SU-DHL-6 (cell line): Measurements from ENCODE around the gene SLC7A10.
A peak's percentile ranks its signal among the peaks of the same experiment; 100 is the strongest.
"Not testable (repeated sequence)": the region's sequence is repeated elsewhere in the genome, so short reads cannot be mapped to it uniquely, and the experiment has no call there.

Source experiments
- H2AFZ ChIP-seq: fragments of 200-600 bp; sonication (generic); 2 replicates; pipeline ENCODE4 v1.6.1; 2014; ENCODE audit warnings: low read depth, mild to moderate bottlenecking, moderate library complexity, mixed read lengths, antibody characterized with exemption, low read length; ENCODE audit not compliant: severe bottlenecking
- H3F3A ChIP-seq: fragments of 200-600 bp; shearing (Covaris generic); 2 replicates; pipeline ENCODE4 v1.6.0; 2016; ENCODE audit warnings: antibody characterized with exemption, mild to moderate bottlenecking; ENCODE audit not compliant: insufficient read depth
- H3K27ac ChIP-seq: fragments of 200-600 bp; sonication (generic); 2 replicates; pipeline ENCODE4 v1.5.1; 2016; ENCODE audit warnings: low read depth, mild to moderate bottlenecking, low read length, moderate library complexity, mixed read lengths
- H3K27me3 ChIP-seq: fragments of 200-600 bp; sonication (generic), shearing (Covaris generic); 2 replicates; pipeline ENCODE4 v1.6.0; 2014; ENCODE audit warnings: mild to moderate bottlenecking, low read length
- H3K36me3 ChIP-seq: fragments of 200-600 bp; sonication (generic); 2 replicates; pipeline ENCODE4 v1.6.1; 2014; ENCODE audit warnings: mild to moderate bottlenecking, low read length, mixed read lengths
- H3K4me2 ChIP-seq: fragments of 300-600, 200-600 bp; shearing (Covaris generic), sonication (generic); 2 replicates; pipeline ENCODE4 v1.6.0; 2014; ENCODE audit warnings: low read length, low read depth, mild to moderate bottlenecking; ENCODE audit not compliant: poor library complexity, severe bottlenecking
- H3K4me3 ChIP-seq: fragments of 200-600 bp; sonication (generic); 2 replicates; pipeline ENCODE4 v1.5.1; 2014; ENCODE audit warnings: antibody characterized with exemption, low read length, mild to moderate bottlenecking, mixed read lengths; ENCODE audit not compliant: insufficient read depth, poor library complexity, severe bottlenecking
- H3K79me2 ChIP-seq: fragments of 200-600 bp; sonication (generic); 2 replicates; pipeline ENCODE4 v1.6.1; 2014; ENCODE audit warnings: mild to moderate bottlenecking, low read length, moderate library complexity; ENCODE audit not compliant: insufficient read depth
- H3K9ac ChIP-seq: fragments of 200-600 bp; sonication (generic); 2 replicates; pipeline ENCODE4 v1.7.0; 2014; ENCODE audit warnings: mild to moderate bottlenecking, low read length
- H3K9me2 ChIP-seq: fragments of 200-600 bp; sonication (generic); replicated peaks from 2 replicates; pipeline ENCODE4 v1.6.1; 2014; ENCODE audit warnings: low read length; ENCODE audit not compliant: insufficient read depth
- H3K9me3 ChIP-seq: fragments of 200-600 bp; sonication (generic); 2 replicates; pipeline ENCODE4 v1.6.1; 2014; ENCODE audit warnings: low read length, mixed read lengths; ENCODE audit not compliant: insufficient read depth
- H4K20me1 ChIP-seq: fragments of 200-600 bp; sonication (generic); 2 replicates; pipeline ENCODE4 v1.6.1; 2014; ENCODE audit warnings: low read depth, mild to moderate bottlenecking, antibody characterized with exemption, low read length, moderate library complexity, mixed read lengths
- CTCF ChIP-seq: fragments of 200-600 bp; sonication (generic); IDR thresholded peaks from one replicate; pipeline ENCODE4 v1.5.1; 2017; ENCODE audit warnings: antibody characterized with exemption, mild to moderate bottlenecking, low read length, moderate library complexity; ENCODE audit not compliant: insufficient read depth, poor library complexity, severe bottlenecking
- EZH2phosphoT487 ChIP-seq: fragments of 200-600 bp; sonication (generic), shearing (Covaris generic); conservative IDR thresholded peaks from 2 replicates; pipeline ENCODE4 v1.6.1; 2018; ENCODE audit warnings: mild to moderate bottlenecking, antibody characterized with exemption, low read length, moderate library complexity, mixed read lengths

SLC7A10 gene

GRCh38 chr19:33192010-33192409, 33.6 kb downstream of the SLC7A10 start:
- Histone ChIP-seq H3K9ac (no peak overlapping the region), H3K27ac (no peak overlapping the region), H3K9me2 (no peaks in the 10 kb centered on the region), H4K20me1 (no peaks in the 10 kb centered on the region), H3K9me3 (no peaks in the 10 kb centered on the region), H2AFZ (no peak overlapping the region), H3K27me3 (no peaks in the 10 kb centered on the region), H3K36me3 (no peaks in the 10 kb centered on the region), H3F3A (no peaks in the 10 kb centered on the region), H3K4me2 (no peak overlapping the region), H3K4me3 (no peak overlapping the region), H3K79me2 (no peaks in the 10 kb centered on the region)
- TF ChIP-seq CTCF (peak; percentile 13), EZH2phosphoT487 (no peak)

GRCh38 chr19:33191501-33191900, 34.1 kb downstream of the SLC7A10 start:
- no peaks in the 10 kb centered on the region for H3K36me3 ChIP-seq
- no peak overlapping the region for H3K4me3 ChIP-seq
- H3K4me2 ChIP-seq, result no peak overlapping the region
- no peak overlapping the region for H3K27ac ChIP-seq
- no peak overlapping the region for H2AFZ ChIP-seq
- no peaks in the 10 kb centered on the region for H3F3A ChIP-seq
- no peak overlapping the region for H3K9ac ChIP-seq
- no peaks in the 10 kb centered on the region for H3K79me2 ChIP-seq
- H4K20me1 ChIP-seq, result no peaks in the 10 kb centered on the region
- no peak for TF ChIP-seq EZH2phosphoT487
- TF ChIP-seq CTCF, result no peak
- H3K9me2 ChIP-seq, result no peaks in the 10 kb centered on the region
- no peaks in the 10 kb centered on the region for H3K27me3 ChIP-seq
- no peaks in the 10 kb centered on the region for H3K9me3 ChIP-seq

GRCh38 chr19:33191092-33191491, 34.6 kb downstream of the SLC7A10 start:
- H2AFZ ChIP-seq, H3K79me2 ChIP-seq, H3K27me3 ChIP-seq, H3K9ac ChIP-seq, H3K9me2 ChIP-seq, H3F3A ChIP-seq, H3K9me3 ChIP-seq, H3K36me3 ChIP-seq, H3K4me3 ChIP-seq, H3K27ac ChIP-seq, H3K4me2 ChIP-seq, H4K20me1 ChIP-seq: not testable (repeated sequence)

GRCh38 chr19:33189453-33189852, 36.2 kb downstream of the SLC7A10 start:
- no peaks in the 10 kb centered on the region for H3K9me2 ChIP-seq
- TF ChIP-seq EZH2phosphoT487, result no peak
- TF ChIP-seq CTCF, result no peak
- no peaks in the 10 kb centered on the region for H4K20me1 ChIP-seq
- H3K36me3 ChIP-seq, result no peaks in the 10 kb centered on the region
- H3K27me3 ChIP-seq, result no peaks in the 10 kb centered on the region
- no peaks in the 10 kb centered on the region for H3K9me3 ChIP-seq
- no peak overlapping the region for H3K4me2 ChIP-seq
- no peak overlapping the region for H3K4me3 ChIP-seq
- H3K79me2 ChIP-seq, result no peaks in the 10 kb centered on the region
- H3F3A ChIP-seq, result no peaks in the 10 kb centered on the region
- H3K9ac ChIP-seq, result no peak overlapping the region
- H2AFZ ChIP-seq, result no peak overlapping the region
- no peak overlapping the region for H3K27ac ChIP-seq
